ENCODE measurements around the gene NPC2.

- no peak for TF ChIP-seq POLR2A (IDR thresholded peaks at IDR 0.05; ENCODE audit: low read length)
- TF ChIP-seq GATA1 (IDR thresholded peaks at IDR 0.05; ENCODE audit: low read depth, low read length): no peak
Observed at GRCh38 chr14:74527736-74528280, 34.7 kb upstream of the NPC2 start.

Measured in erythroblast (primary cell).